Stimulated activated CD4-positive, alpha-beta T cell treated with anti-CD3 and anti-CD28 coated beads, Interleukin-1b, Interleukin-23, amount 100 ng/mL, for 4 hours (primary cell): Measurements from ENCODE around the gene EFNA4.

Experiments
- DNase-seq, 2 donors: peaks; one replicate each; pipeline ENCODE4 v3.0.0-alpha.2; 2020; ENCODE audit warnings: low read depth in 2 of 2

EFNA4 gene

GRCh38 chr1:155063550-155064110 is at the start of gene EFNA4:
EFNA4 (plus strand) TSS chr1:155063740; CDS start chr1:155063824, 84 bp downstream.
- DNase-seq: peak; percentile 69 to 73

DNA sequence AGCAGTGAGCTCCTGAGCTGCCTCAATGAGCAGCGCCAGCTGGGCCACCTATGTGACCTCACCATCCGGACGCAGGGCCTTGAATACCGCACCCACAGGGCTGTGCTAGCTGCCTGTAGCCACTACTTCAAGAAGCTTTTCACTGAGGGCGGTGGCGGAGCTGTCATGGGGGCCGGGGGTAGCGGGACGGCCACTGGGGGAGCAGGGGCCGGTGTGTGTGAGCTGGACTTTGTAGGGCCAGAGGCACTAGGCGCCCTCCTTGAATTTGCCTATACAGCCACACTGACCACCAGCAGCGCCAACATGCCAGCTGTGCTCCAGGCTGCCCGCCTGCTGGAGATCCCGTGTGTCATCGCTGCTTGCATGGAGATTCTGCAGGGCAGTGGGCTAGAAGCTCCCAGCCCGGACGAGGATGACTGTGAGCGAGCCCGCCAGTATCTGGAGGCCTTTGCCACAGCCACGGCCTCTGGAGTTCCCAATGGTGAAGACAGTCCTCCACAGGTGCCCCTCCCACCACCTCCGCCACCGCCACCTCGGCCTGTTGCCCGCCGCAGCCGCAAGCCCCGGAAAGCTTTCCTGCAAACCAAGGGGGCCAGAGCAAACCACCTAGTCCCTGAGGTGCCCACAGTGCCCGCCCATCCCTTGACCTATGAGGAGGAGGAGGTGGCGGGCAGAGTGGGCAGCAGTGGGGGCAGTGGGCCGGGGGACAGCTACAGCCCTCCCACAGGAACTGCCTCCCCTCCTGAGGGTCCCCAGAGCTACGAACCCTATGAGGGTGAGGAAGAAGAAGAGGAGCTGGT is 48.6 kb upstream of the EFNA4 start:
- no peak for DNase-seq

GRCh38 chr1:155015527-155016230 is 47.9 kb upstream of the EFNA4 start:
- no peak for DNase-seq

- no peak for DNase-seq
Observed at GRCh38 chr1:155016231-155016831, 47.2 kb upstream of the EFNA4 start.

DNA sequence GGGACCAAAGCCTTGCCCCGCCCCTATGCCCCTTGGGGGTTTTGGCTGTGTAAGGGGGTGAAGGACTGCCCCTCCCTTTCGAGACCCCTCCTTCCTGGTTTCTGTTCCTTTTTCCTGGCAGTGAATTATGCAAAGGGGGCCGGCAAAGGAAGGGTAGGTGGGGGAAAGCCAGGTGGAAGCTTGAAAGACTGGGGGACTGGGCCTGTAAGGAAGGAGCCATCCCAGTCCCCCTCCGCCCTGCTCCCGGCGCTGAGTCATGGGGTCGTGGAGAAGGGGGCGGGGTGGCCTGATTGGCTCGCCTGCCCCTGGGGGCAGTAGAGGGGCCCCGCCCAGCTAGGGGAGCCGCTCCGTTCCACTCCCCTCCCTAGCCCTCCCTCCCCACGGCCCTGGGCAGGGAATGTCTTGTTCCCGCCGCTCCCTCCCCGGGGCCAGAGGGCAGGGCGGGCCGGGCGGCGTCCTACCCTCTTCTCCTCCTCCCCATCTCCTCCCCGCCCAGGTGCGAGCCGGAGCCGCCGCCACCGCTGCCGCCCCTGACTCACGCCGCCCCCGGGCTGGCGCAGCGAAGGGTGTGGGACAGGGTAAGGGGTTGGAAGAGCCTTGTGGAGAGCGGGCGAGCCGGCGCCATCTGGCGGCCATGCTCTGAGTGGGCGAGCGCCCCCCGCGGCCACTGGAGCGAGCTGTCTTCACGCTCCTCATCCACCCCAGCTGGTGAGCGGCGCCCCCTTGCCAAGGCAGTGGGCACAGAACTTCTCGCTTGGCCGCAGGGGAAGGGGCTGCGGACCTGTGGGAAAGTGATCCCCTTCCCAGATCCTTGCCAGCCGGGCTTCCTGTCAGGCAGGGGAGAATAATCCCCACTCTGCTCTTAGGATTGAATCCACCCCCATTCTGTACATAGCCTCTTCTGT is 46.2 kb upstream of the EFNA4 start:
- DNase-seq: peak; percentile 89 to 91

- no peak for DNase-seq
Observed at GRCh38 chr1:155017946-155018316, 45.6 kb upstream of the EFNA4 start.

DNA sequence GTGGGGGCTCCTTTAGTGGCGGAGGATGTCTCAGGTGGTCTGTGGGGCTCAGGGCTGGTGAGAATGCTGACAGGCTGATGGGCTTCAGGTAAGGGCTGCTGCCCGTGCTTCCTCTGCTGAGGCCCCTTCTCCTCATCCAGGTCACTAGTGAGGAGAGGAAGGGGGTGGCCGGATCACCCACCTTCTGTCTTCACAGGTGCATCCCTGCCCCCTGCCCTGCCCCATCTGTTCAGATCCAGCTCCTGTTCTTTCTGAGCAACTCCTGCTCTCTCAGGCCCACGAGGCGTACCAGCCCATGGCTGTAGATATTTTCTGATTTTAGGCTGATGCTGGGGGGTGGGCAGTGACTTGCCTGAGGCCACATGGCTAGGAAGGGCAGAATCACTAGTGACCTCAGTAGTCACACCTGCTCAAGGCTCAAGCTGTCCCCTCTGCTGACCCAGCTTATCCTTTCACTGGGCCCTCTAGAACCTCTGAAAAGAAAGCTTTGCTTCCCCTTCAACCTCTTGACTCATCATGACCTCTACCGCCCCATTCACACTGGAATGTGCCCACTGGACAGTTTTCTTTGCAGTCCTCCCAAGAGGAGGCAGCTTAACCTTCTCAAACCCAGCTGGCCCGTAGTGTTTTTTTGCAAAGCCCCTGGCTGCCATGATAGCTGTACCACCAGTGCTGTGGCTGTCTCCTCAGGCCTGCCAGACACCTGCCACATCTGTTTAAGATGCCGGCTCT is 44.8 kb upstream of the EFNA4 start:
- DNase-seq: no peak

- DNase-seq: no peak
Observed at GRCh38 chr1:155019377-155020245, 43.9 kb upstream of the EFNA4 start.

- DNase-seq: no peak
Observed at GRCh38 chr1:155022136-155022926, 41.2 kb upstream of the EFNA4 start.

- no peak for DNase-seq
Observed at GRCh38 chr1:155022927-155023236, 40.7 kb upstream of the EFNA4 start.

- no peak for DNase-seq
Observed at GRCh38 chr1:155023627-155024026, 39.9 kb upstream of the EFNA4 start.

DNA sequence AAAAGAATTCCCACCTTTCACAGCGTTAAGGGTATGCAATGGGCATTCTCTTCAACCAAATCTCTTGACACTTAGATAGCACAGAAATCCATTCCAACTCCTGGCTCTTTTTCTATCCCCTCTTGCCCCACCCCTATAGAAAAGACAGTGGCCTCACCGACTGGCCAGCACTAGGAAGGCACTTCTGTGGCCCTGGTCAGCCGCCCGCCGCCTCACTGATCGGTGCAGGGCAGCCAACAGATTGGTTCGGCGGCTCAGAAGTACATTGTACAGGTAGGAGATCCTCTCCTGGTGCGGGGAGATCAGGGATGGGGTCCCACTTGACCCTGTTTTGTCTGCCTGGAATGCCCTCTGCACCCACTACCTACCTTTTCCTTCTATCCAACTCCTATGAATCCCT is 39.2 kb upstream of the EFNA4 start:
- DNase-seq: no peak

DNA sequence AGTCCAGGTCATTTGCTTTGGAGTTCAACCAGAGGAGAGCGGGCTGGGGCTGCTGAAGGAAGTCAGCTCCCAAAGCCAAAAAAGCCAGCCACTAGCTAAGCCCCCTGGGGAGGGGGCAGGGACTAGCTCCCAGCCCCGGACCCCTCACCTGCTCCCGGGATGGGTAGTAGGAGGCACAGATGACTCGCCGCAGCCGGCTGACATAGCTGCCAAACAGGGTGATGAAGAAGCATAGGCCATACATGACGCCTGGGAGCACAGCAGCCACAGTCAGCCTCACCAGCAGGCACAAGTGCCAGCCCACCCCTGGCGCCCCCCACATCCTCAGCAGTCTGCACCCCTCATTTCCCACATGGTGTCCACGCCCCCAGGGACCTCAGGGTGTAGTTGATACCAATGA is 37.4 kb upstream of the EFNA4 start:
- DNase-seq: no peak

DNA sequence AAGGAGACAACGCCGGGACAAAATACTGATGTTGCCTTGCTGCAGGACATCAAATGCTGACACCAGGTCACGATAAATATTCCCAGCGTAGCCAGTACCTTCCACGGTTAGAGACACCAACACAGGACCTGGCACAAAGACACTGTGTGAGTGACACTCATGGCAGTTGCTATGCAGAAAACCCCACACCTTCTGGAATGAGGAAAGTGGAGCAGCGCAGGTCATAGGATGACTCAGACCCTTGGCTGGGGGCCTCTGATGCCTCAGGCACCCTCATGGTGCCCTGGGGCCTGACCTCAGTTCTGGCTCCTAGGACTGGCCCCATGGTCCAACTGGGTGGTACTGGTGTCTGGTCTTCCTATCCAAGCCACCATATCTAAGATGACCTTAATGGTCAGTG is 37.0 kb upstream of the EFNA4 start:
- no peak for DNase-seq

DNA sequence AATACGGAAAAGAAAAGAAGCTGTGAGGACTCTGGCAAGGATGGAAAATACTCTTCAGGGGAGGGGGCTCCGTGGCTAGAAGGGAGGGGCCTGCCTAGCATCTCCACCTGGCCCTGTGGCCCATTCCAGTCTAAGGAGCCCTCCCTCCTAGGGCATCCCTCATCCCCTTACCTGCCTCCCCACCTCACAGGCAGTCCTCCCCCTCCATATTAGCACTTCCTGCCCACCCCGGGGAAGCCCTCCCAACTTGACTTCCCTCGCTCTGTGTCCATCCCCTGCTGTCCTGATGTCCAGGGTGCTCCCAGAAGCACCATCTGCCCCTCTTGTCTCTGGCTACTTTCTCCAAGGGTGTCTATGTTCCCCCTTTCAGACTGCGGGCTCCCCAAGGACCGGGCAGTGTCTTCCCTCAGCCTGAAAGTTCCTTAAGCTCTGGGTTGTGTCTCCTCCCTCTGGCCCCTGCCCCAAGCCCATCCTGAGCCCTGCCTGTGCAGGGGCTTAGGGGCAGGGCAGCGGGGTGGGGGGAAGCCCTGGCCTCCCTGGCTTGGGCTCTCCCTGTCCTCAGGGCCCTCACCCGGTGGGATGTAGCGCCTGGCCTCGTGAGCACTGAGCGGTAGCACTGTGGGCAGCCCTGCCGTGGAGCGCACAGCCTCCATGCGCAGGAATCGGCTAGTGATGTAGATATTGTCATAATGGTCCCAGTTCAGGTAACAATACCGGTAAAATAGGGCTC is 33.9 kb upstream of the EFNA4 start:
- no peak for DNase-seq

GRCh38 chr1:155030243-155030795 is 33.2 kb upstream of the EFNA4 start:
- DNase-seq: no peak

- no peak for DNase-seq
Observed at GRCh38 chr1:155030899-155031298, 32.6 kb upstream of the EFNA4 start.

DNA sequence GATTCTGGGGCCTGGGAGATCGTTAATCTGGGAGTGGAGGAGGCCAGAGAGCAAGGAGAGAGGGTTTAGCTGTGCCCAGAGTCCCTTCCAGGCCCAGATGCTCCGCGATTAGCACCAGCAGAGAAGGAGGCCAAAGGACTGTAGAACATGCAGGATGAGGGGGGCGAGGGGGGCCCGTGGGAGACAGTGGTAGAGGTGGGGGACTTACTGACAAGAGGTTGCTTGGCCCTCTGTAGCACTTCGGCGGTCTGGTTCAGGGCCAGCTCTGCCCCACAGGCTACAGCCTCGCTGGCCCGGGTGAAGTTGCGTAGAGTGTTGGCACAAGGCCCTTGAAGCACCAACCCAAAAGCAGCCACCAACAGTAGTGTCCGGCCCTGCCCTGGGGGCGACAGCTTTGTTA is 30.7 kb upstream of the EFNA4 start:
- DNase-seq: no peak
